ENCODE data around the gene GPX5. TPM values are rescaled to one million over a fixed set of nuclear protein-coding genes. Genes with fewer than 3 reads are reported as not detected.

The GPX5 gene
- total RNA-seq, 2 experiments from 2014 or later = 0.09 TPM; not detected in 1

DNA sequence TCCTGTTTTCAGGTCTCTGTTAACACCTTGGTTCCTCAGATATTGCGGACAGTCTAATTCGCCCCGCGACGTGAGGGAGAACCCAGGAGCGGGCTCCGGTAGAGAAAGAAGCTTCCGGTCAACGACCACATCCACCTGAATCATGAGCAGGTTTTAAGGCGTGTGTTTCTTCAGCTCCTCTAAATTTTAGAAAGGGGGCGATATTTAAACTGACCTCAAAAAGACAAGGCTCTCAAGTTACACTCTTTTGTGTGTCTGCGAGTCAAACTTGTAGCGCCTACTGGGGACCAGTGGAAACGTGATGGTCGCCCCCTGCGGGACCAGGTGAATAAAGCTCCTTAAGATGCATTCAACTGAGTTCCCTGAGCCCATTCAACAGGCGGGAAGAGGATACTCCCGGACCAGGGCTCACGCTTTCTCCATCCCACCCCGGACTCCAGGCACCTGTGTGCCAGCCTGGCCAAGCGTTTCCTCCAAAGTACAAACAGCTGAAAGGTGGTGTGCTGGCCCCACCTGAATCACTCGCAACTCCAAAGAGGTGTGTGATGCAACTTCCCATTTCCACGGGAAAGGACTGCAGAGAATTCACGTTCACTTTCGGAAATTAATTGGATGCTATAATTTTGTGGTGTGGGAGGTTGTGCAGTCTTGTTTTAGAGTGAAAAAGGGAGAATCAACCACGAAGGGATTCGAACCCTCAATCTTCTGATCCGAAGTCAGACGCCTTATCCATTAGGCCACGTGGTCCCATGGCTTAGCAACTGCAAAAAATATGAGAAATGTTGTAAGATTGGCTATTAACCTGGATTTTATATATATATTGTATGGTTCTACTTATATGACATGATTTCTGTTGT lies 17.0 kb downstream of the GPX5 start:
- Histone ChIP-seq H3K27ac (ENCODE audit: low read depth, low read length, poor library complexity, severe bottlenecking) (no peak overlapping the region), H3K4me1 (ENCODE audit: insufficient read depth, low read length, poor library complexity, severe bottlenecking) (no peaks in the 10 kb centered on the region), H3K36me3 (ENCODE audit: insufficient read depth, low read length) (no peaks in the 10 kb centered on the region), H3K9me2 (ENCODE audit: insufficient read depth, low read length) (no peaks in the 10 kb centered on the region), H4K20me1 (ENCODE audit: insufficient read depth, low read length) (no peaks in the 10 kb centered on the region), H3K4me2 (ENCODE audit: low read length) (peak overlapping the region; percentile 75), H2AFZ (ENCODE audit: low read length) (peak overlapping the region; percentile 8; the same call in 1 of the 2 replicates), H3K9me3 (ENCODE audit: low read length) (no peaks in the 10 kb centered on the region), H3K4me3 (ENCODE audit: low read depth, low read length, poor library complexity, severe bottlenecking) (peak overlapping the region; percentile 59), H3K79me2 (ENCODE audit: insufficient read depth, low read depth, low read length) (no peaks in the 10 kb centered on the region)
- intact Hi-C loops (cut with micrococcal nuclease; ENCODE audit: unreplicated experiment) = no loop called here
- ChIA-PET CTCF (ENCODE audit: unreplicated experiment) (no interaction called here), POLR2A (interaction anchor here (0.5 to 0.9 kb wide), 2 partner anchors 29 to 35 kb away, joined by 3 read pairs; no protein-coding TSS in a partner anchor)
- no TSS peak for BruUV-seq (replicated peaks)
- TF ChIP-seq, protein P1, sequence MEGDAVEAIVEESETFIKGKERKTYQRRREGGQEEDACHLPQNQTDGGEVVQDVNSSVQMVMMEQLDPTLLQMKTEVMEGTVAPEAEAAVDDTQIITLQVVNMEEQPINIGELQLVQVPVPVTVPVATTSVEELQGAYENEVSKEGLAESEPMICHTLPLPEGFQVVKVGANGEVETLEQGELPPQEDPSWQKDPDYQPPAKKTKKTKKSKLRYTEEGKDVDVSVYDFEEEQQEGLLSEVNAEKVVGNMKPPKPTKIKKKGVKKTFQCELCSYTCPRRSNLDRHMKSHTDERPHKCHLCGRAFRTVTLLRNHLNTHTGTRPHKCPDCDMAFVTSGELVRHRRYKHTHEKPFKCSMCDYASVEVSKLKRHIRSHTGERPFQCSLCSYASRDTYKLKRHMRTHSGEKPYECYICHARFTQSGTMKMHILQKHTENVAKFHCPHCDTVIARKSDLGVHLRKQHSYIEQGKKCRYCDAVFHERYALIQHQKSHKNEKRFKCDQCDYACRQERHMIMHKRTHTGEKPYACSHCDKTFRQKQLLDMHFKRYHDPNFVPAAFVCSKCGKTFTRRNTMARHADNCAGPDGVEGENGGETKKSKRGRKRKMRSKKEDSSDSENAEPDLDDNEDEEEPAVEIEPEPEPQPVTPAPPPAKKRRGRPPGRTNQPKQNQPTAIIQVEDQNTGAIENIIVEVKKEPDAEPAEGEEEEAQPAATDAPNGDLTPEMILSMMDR (conservative IDR thresholded peaks at IDR 0.05; ENCODE audit: low read length) = peak; percentile 67
- no peak for TF ChIP-seq EZH2phosphoT487 (IDR thresholded peaks at IDR 0.05; ENCODE audit: borderline replicate concordance, low read depth, low read length)
- DNase-seq (ENCODE audit: low spot score) = peak; percentile 60

GRCh38 chr6:28543651-28544610 lies 18.2 kb downstream of the GPX5 start:
- no peak for TF ChIP-seq EZH2phosphoT487 (IDR thresholded peaks at IDR 0.05; ENCODE audit: borderline replicate concordance, low read depth, low read length)
- TF ChIP-seq, protein P1 (conservative IDR thresholded peaks at IDR 0.05; ENCODE audit: low read length) = no peak
- CTCF ChIA-PET (ENCODE audit: unreplicated experiment) = no interaction called here
- POLR2A ChIA-PET = no interaction called here
- Histone ChIP-seq H4K20me1 (ENCODE audit: insufficient read depth, low read length) (no peaks in the 10 kb centered on the region), H3K79me2 (ENCODE audit: insufficient read depth, low read depth, low read length) (no peaks in the 10 kb centered on the region), H3K4me3 (ENCODE audit: low read depth, low read length, poor library complexity, severe bottlenecking) (no peak overlapping the region), H3K4me1 (ENCODE audit: insufficient read depth, low read length, poor library complexity, severe bottlenecking) (no peaks in the 10 kb centered on the region), H3K9me2 (ENCODE audit: insufficient read depth, low read length) (no peaks in the 10 kb centered on the region), H3K36me3 (ENCODE audit: insufficient read depth, low read length) (no peaks in the 10 kb centered on the region), H3K27ac (ENCODE audit: low read depth, low read length, poor library complexity, severe bottlenecking) (no peak overlapping the region), H2AFZ (ENCODE audit: low read length) (peak overlapping the region; percentile 30; the same call in 1 of the 2 replicates), H3K4me2 (ENCODE audit: low read length) (peak overlapping the region; percentile 75; the same call in 1 of the 2 replicates), H3K9me3 (ENCODE audit: low read length) (no peaks in the 10 kb centered on the region)
- intact Hi-C loops (cut with micrococcal nuclease; ENCODE audit: unreplicated experiment) = no loop called here
- BruUV-seq (replicated peaks) = no TSS peak
- DNase-seq (ENCODE audit: low spot score) = no peak

All from OCI-LY7 (cell line).